CD1c-positive myeloid dendritic cell (primary cell): ENCODE data around the gene WDR38.
"Not testable (repeated sequence)": the region's sequence is repeated elsewhere in the genome, so short reads cannot be mapped to it uniquely, and the experiment has no call there.

Experiments used
- DNase-seq: peaks from one replicate; pipeline ENCODE4 v3.0.0-alpha.2; 2016; ENCODE audit errors: extremely low spot score

The WDR38 gene

DNA sequence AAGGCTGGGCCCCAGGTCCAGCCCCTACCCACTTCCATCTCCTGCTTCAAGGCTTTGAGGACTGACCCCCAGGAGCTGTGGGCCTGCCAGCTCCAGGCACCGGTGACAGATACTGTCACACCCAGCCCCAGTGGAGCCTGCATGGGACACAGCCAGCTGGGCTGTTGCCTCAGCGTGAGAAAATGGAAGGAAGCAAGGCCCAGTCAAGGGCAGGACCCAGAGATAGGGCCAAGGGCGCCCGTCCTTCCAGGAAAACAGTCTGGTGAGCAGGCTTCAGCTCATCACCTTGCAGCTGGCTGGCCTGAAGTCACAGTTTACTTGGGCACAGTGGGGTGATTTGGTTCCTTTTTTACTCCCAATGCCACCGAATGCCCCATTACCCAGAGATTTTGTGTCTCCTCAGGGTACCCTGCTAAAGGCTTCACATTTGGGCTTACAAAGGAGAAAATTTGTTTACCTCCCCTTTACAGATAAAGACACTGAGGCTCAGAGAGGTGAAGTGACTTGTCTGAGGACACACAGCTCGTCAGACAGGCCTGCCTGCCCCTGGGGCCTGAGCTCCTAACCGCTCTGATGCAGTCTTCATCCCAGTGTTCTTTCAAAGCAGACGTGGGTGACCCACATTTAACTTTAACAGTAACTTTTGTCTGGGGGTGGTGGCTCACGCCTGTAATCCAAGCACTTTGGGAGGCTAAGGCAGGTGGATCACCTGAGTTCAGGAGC lies 21.5 kb upstream of the WDR38 start:
- no peak for DNase-seq

DNA sequence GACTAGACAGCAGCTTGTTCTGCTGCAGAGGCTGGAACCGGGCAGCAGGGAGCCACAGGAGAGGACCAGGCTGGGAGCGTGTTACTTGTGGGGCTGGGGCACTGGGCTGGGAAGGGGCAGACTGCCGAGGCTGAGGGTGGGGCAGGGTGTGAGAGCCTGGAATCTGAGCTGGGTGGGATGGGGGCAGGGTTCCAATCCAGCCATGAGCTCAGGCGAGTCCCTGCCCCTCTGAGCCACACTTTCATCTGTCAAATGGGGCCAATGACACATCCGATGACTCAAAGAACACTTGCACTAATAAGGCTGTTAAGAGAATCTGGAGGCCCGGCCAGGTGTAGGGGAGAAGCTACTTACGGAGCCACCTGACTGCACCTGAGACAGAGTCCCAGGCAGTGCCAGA lies 18.7 kb upstream of the WDR38 start:
- no peak for DNase-seq

DNA sequence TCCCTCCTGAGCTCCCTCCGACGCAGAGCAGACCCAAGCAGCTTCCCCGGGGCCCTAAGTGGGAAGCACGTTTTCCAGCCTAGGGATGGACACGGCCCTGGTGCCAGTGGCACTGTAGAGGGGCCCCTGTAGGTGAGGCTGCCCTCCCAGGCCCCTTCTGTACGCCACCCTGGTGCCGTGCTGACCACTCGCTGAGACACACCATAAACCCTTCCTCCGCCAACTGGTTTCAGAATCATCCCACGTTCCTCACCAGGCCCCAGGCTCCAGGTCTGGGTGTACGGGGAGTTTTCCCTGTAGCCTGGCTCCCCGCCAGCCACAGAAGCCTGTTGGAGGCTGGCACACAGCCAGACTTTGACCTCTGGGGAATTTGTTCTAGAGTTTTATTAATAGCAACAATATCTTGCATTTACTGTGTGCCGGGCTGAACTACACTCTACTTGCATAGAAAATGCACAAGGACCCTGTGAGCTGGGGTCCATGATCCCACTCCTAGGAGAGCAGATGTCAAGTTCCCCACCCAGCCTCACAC lies 18.2 kb upstream of the WDR38 start:
- no peak for DNase-seq

DNA sequence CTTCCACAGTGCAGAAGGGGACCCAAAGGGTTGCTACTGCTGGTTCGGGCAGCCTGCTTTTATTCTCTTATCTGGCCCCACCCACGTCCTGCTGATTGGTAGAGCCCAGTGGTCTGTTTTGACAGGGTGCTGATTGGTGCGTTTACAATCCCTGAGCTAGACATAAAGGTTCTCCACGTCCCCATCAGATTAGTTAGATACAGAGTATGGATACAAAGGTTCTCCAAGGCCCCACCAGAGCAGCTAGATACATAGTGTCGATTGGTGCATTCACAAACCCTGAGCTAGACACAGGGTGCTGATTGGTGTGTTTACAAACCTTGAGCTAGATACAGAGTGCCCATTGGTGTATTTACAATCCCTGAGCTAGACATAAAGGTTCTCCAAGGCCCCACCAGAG lies 15.1 kb upstream of the WDR38 start:
- DNase-seq = not testable (repeated sequence)

DNA sequence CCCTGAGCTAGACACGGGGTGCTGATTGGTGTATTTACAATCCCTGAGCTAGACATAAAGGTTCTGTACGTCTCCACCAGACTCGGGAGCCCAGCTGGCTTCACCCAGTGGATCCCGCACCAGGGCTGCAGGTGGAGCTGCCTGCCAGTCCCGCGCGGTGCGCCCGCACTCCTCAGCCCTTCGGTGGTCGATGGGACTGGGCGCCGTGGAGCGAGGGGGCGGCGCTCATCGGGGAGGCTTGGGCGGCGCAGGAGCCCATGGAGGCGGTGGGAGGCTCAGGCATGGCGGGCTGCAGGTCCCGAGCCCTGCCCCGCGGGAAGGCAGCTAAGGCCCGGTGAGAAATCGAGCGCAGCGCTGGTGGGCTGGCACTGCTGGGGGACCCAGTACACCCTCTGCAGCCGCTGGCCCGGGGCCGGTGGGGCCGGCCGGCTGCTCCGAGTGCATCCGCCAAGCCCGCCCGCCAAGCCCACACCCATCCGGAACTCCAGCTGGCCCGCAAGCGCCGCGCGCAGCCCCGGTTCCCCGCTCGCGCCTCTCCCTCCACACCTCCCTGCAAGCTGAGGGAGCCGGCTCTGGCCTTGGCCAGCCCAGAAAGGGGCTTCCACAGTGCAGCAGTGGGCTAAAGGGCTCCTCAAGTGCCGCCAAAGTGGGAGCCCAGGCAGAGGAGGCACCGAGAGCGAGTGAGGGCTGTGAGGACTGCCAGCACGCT lies 14.5 kb upstream of the WDR38 start:
- not testable (repeated sequence) for DNase-seq

DNA sequence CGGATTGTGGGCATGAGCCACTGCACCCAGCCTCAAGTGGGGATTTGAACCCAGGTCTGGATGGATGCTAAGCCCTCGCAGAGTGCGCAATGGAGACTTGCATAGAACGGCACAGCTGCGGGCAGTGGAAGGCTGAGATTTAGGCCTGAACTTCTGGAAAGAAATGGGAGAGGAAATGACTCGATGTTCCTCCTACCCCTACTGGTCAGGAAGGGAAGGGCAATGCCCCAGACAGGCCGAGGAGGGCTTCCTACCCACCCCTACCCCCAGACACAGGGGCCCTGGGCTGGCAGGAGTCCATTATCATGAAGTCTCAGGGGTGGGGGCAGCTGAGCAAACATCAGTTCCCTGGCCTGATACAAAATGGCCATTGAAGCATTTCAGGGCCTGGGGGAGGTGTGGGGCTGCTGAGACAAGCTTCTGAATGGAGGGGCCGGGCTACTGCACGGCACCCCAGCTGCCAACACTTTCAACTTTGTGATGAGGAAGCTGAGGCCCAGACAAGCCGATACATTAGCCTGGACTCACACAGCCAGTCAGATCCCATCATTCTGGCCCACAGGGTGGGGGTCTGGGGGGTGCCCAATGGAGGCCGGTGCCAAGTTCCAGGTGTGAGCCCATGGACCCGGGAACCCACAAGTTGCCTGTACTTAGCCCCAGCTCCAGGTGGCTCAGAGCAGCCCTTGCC lies 13.5 kb upstream of the WDR38 start:
- DNase-seq = peak; percentile 13

DNA sequence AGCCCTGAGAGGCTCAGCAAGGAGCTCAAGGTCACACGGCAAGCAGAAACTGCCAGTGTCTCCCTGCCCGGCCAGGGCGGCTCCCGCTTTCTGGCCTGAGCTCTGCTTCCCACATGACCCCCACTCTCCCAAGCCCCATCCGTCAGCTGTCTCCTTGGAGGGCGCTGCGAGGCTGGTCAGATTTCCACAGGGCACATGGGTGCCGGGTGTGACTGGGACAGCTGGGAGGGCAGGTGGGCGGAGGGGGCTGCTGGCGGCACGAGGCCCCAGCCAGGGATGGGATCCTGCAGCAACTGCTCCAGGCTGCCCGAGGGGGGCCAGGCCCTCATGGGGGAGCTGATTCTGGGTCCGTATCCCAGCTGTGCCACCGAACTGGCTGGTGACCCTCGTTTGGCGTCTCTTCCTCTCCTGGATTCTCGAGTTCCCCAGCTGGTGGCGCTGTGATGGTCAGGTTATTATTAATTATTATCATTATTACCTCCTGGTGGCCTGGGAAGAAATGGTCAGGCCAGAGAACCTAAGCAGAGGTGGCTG lies 12.9 kb upstream of the WDR38 start:
- DNase-seq = peak; percentile 20

DNA sequence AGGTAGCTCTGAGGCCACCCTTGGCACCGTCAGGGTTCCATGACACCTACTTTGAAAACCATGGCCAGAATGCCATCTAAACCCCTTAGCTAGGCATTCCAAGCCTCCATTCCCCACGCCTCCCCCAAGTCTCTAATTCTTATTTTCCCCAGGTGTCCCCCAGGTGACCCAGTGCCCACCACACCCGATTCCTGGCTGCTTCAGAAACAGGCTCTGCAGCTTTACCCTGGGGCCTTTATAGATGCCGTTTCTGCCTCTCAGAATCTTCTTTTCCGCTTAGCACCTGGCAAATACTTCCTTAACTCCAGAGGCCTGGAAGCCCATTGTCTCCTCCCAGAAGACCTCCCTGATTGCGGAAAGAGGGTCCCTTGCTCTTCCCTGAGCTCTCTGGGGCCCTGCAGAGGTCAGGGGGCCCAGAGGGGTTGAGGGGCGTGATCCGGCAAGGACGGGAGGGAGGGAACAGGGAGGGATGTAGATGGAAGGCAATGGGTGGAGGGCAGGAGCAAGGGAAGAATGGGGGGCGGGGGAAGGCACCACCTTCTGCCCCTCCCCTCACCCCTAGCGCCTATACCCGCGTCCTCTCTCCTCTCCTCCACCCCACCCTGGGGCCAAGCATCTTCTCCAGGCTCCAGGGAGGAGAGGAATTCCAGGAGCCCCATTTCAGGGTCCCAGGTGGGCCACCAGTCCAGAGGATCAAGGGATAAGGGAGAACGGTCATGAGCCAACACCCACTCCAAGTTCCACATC lies 12.0 kb upstream of the WDR38 start:
- no peak for DNase-seq

DNA sequence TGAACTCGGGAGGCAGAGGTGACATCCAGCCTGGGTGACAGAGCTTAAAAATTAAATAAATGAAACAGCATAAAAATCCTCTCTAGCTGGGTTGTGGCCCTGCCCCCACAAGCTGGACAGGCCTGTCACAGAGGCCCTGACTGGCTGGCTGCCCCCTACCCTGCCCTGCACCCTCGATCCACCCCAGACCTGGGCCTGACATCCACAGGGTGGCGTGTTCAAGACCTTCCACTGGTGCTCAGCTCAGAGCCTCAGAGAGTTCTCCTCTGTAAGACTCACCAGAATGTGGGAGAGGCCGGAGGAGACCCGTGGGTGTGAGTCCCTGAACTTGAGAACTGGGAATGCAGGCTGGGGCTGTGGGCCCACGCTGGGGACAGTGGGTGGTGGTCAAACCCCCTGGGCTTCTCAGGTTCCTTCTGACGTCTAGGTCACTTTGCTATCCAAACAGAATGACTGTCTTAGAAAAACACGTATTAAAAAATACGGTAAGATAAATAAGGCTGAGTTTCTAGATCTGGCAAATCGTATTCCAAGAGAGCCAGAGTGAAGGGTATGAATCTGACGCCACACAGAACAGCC lies 9.7 kb upstream of the WDR38 start:
- DNase-seq = no peak

DNA sequence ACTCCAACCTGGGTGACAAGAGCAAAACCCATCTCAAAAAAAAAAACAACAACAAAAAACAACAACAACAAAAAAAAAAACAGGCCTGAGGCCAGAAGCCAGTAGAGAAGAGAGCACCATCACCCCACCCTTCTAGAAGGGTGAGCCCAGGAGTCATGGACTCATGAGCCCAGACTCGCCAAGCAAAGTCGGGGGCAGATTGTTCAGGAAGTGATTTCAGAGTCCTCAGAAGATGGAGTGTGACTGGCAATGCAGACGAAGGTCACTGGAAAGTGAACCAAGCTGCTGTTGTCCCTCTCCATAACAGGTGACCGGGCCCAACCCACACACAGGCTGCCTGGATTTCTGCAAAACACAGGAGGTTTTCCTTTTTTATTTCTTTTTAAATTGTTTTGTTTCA lies 9.0 kb upstream of the WDR38 start:
- DNase-seq = no peak

DNA sequence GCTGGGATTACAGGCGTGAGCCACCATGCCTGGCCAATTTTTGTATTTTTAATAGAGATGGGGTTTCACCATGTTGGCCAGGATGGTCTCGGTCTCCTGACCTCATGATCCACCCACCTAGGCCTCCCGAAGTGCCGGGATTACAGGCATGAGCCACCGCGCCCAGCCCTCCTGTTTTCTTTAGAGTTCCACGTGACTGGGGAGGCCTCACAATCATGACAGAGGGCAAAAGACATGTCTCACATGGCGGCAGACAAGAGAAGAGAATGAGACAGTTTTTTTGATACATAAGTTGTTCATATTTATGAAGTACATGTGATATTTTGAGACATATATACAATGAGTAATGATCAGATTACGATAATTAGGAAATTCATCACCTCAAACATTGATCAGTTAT lies 6.8 kb upstream of the WDR38 start:
- DNase-seq = not testable (repeated sequence)

DNA sequence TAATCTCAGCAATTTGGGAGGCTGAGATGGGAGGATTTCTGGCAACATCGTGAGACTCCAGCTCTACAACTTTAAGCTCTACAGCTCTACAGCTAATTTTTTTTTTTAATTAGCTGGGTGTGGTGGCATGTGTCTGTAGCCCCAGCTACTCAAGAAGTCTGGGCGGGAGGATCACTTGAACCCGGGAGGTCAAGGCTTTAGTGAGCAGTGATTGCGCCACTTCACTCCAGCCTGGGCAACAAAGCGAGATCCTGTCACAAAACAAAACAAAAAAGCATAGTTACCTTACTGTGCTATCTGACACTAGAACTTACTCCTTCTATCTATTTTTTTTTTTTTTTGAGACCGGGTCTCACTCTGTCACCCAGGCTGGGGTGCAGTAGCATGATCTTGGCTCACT lies 6.3 kb upstream of the WDR38 start:
- no peak for DNase-seq

DNA sequence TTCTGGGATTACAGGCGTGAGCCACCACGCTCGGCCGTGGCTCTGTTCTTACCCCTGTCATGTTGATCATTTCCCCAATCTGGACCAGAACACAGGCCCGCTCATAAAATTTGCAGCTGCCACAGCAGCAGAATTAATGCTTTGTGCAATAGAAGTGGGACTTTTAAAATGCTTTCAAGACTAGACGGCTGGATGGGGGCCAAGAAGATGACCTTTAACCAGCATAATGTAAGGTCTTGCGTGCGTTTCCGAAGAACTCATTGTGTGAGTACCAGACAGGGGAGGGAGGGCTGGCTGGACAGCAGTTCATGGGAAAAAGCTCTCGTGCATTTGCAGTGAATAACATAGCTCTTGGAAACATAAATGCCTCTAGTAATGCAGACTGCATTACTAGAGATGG lies 3.5 kb upstream of the WDR38 start:
- DNase-seq = no peak

DNA sequence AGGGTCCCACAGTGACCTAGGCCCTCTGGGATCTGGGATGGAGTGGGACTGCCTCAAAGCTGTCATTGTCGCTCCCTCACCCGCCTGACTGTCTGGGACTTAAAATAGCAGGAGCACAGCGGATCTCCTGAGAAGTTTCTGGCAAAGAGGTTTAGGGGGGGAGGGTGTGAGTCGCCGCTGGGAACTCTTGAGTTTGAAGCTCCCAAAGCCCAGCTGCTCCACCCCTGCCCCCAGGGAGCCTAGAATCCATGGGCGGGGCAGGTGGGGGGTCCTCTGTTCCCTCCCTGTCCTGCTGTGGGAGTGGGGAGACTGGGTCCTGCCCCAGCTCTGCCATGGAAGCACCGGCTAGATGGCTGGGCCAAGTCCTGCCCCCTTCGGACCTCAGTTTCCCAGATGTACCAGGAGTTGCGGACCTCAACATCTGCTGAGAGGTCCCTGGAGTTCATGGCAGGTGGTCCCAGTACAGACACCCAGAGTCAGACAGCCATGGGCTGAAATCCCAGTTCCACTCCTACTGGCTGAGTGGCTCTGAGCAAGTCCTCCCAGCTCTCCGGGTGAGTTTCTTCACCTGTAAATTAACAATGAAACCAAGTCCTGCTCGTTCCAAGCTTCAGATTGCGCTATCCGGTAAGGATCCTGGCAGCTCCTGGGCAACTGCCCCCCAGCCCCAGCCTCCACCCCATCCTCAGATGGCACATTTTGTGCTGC lies 985 bp upstream of the WDR38 start:
- no peak for DNase-seq

DNA sequence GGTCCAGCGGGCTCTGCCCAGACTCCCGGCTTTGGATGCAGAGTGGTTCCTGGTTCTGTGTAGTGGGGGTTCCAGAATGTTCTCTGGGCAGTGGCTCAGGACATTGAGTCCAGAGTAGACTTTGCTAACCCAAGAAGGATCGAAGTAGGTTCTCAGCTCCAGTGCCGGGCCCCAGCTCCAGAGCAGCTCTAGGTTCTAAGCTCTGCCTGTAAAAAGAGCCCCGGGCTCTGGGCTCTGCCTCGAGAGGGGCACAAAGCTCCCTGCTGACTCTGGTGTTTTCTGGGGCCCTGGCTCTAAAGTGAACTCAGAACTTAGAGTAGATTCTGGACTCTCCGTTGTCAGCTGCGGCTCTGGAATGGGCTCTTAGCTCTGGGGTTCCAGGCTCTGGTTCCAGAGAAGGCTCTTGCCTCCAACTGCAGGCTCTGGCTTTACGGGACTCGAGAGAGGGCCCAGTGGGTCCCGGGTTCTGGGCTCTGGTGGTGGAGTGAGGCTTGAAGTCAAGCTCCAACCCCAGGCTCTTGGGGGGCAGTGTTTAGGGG lies 414 bp downstream of the WDR38 start:
- DNase-seq = no peak

DNA sequence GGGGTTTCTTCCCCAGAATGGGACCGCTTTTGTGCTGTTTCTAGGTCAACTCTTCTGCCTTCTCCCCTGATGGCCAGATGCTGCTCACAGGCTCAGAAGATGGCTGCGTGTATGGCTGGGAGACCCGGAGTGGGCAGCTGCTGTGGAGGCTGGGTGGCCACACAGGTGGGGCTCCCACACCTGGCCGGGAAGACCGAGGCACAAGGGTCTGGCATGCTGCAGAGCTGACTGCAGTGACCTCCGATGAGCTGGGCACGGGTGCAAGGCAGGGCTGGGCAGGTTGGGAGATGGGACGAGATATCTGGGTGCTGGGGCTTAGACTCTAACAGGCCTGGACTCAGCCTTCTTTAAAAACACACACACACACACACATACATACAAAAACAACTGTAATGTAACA lies 901 bp downstream of the WDR38 start:
- DNase-seq = no peak

DNA sequence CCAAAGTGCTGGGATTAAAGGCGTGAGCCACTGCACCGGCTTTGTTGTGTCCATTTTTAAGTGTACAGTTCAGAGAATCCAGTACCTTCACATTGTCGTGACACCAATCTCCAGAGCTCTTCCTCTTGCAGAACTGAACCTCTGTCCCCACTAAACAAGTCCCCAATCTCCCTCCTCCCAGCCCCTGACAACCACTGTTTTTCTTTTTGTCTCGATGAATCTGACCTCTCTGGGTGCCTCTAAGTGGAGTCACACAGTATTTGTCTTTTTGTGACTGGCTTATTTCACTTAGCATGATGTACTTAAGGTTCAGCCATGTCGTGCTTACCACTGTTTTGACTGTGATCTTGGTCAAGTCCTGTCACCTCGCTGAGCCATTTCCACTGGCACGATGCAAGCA lies 1.6 kb downstream of the WDR38 start:
- no peak for DNase-seq

DNA sequence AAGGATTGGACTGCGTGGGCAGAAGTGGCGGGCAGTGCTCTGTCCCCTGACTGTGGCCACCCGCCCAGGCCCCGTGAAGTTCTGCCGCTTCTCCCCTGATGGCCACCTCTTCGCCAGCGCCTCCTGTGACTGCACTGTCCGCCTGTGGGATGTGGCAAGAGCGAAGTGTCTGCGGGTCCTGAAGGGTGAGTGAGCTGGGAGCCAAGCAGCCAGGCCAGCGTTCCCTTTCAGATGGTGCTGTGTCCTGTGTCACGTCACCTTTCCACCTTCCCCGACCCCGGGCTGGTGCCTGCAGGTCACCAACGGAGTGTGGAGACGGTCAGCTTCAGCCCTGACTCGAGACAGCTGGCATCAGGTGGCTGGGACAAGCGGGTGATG lies 2.3 kb downstream of the WDR38 start:
- DNase-seq = no peak

DNA sequence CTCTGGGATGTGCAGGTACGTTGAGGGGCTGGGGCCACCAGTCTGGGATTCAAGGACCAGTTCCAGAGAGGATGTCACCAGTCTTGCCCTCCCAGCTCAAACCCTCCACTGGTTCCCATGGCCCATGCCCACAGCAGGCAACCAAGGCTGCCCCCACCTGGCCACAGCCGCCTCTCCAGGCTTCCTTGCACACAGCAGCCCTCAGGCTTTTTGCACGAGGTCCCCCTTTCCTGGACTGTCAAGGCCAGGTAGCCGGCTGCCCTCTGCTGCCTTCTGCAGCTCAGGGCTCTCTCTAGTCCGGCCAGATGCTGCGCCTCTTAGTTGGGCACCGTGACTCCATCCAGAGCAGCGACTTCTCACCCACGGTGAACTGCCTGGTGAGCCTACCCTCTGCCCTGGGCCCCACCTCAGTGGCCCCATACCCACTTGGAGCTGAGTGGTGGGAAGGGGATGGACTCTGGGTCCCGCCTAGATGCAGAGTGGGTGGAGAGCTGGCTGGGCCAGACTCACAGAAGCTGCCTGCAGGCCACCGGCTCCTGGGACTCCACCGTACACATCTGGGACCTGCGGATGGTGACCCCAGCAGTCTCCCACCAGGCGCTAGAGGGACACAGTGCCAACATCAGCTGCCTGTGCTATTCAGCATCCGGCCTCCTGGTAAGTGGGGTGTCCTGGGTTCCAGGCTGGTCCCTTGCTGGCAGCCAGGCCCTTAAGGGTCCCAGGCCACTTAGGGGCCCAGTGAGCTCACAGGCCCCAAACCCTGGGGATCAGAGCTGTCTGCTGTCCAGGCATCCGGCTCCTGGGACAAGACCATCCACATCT lies 2.9 kb downstream of the WDR38 start:
- no peak for DNase-seq
